Measurements from ENCODE around the gene PSMB8.

Gene PSMB8

GRCh38 chr6:32855467-32856174 lies 11.8 kb upstream of the PSMB8 start:
- no peak for DNase-seq

GRCh38 chr6:32854376-32855178 lies 10.7 kb upstream of the PSMB8 start:
- DNase-seq = peak; percentile 59 to 68

GRCh38 chr6:32853541-32854375 lies 9.9 kb upstream of the PSMB8 start, which contains the start of the genes PSMB9 and TAP1:
TSS of gene PSMB9 (plus strand) at chr6:32854192. CDS start at chr6:32854230, 38 bp downstream.
TSS of gene TAP1 (minus strand) at chr6:32853704. CDS start at chr6:32853636, 68 bp downstream.
- DNase-seq = peak; percentile 96 to 98

- peak; percentile 59 to 62 for DNase-seq
Measured at GRCh38 chr6:32852844-32853540, 9.1 kb upstream of the PSMB8 start.

- peak; percentile 53 to 58 for DNase-seq
Measured at GRCh38 chr6:32852018-32852843, 8.4 kb upstream of the PSMB8 start.

- DNase-seq = no peak
Measured at GRCh38 chr6:32851025-32851424, 7.2 kb upstream of the PSMB8 start.

GRCh38 chr6:32849126-32849525 lies 5.3 kb upstream of the PSMB8 start:
- DNase-seq = no peak

GRCh38 chr6:32847795-32848194 lies 3.9 kb upstream of the PSMB8 start:
- peak in 1 of 2 experiments; percentile 6 for DNase-seq

GRCh38 chr6:32847004-32847403 lies 3.2 kb upstream of the PSMB8 start:
- DNase-seq = peak in 1 of 2 experiments; percentile 6

GRCh38 chr6:32845384-32845884 lies 1.6 kb upstream of the PSMB8 start:
- peak; percentile 55 to 68 for DNase-seq

- no peak for DNase-seq
Measured at GRCh38 chr6:32844839-32845383, 1.1 kb upstream of the PSMB8 start.

- DNase-seq = no peak
Measured at GRCh38 chr6:32843331-32843978, 392 bp downstream of the PSMB8 start.

- DNase-seq = peak in 1 of 2 experiments; percentile 23
Measured at GRCh38 chr6:32842690-32843089, 1.2 kb downstream of the PSMB8 start.

GRCh38 chr6:32842021-32842650 lies 1.7 kb downstream of the PSMB8 start:
- peak in 1 of 2 experiments; percentile 10 for DNase-seq

- DNase-seq = peak; percentile 47 to 63
Measured at GRCh38 chr6:32840604-32841246, 3.1 kb downstream of the PSMB8 start.

- peak in 1 of 2 experiments; percentile 7 for DNase-seq
Measured at GRCh38 chr6:32839356-32839755, 4.5 kb downstream of the PSMB8 start.

GRCh38 chr6:32838114-32838958 lies 5.5 kb downstream of the PSMB8 start, which contains the start of gene TAP2:
TSS of gene TAP2 (minus strand) at chr6:32838739. CDS start at chr6:32838233, 506 bp downstream.
- DNase-seq = peak; percentile 98

GRCh38 chr6:32837651-32838113 lies 6.2 kb downstream of the PSMB8 start:
- DNase-seq = peak in 1 of 2 experiments; percentile 21

Measured in activated CD4-positive, alpha-beta T cell treated with anti-CD3 and anti-CD28 coated beads, Interleukin-2, amount 50 U/mL, for 48 hours (primary cell).